B cell (primary cell): ENCODE measurements around the gene HAGHL. TPM values are rescaled to one million over a fixed set of nuclear protein-coding genes. Genes with fewer than 3 reads are reported as not detected.

ENCODE experiments used
- ATAC-seq: fragments of 200-7000 bp; cut with Tn5 transposase; one replicate; pipeline ENCODE4 v1.10.0; 2021; ENCODE audit warnings: low read depth, mild to moderate bottlenecking, moderate number of reproducible peaks, moderate library complexity
- CTCF ChIA-PET: fragments of 350-600 bp; sonication (Branson Sonifier 250); formaldehyde crosslinking; loops from one replicate; lab custom pipeline; 2021; ENCODE audit warnings: antibody characterized with exemption, inconsistent platforms; lab: Charles Lee
- POLR2A ChIA-PET: fragments of 350-600 bp; sonication (Branson Sonifier 250); formaldehyde crosslinking; loops from one replicate; lab custom pipeline; 2021; ENCODE audit warnings: antibody characterized with exemption; lab: Charles Lee
- DNase-seq: peaks from one replicate; pipeline ENCODE4 v3.0.0; 2013
- H2AFZ ChIP-seq: 2 replicates; pipeline ENCODE4 v1.6.1; 2012; ENCODE audit warnings: mild to moderate bottlenecking, low read depth, low read length; ENCODE audit not compliant: insufficient read depth, poor library complexity, severe bottlenecking
- H3K27ac ChIP-seq, 2 donors: 1 replicate in 1 of 2; 2 replicates in 1 of 2; pipeline ENCODE4 v1.5.1; 2012 to 2013; ENCODE audit warnings: low read length in 2 of 2, mild to moderate bottlenecking in 2 of 2, moderate library complexity in 1 of 2
- H3K27me3 ChIP-seq, 4 experiments: fragments of 200-600 bp in 1 of 4; sonication (generic) in 1 of 4; replicated peaks in 1 of 4; 1 replicate in 2 of 4; 2 replicates in 2 of 4; pipeline versions ENCODE4 v1.6.1 to v1.7.0; 2013 to 2016; ENCODE audit warnings: low read length in 3 of 4, mild to moderate bottlenecking in 2 of 4, mixed read lengths in 1 of 4, moderate library complexity in 1 of 4; ENCODE audit not compliant: insufficient read depth in 4 of 4, control insufficient read depth in 3 of 4; ENCODE audit errors: control extremely low read depth in 1 of 4
- H3K36me3 ChIP-seq, 2 experiments: replicated peaks in 1 of 2; 1 replicate in 1 of 2; 2 replicates in 1 of 2; pipeline versions ENCODE4 v1.6.1 to v1.7.1; 2013; ENCODE audit warnings: low read length in 1 of 2; ENCODE audit not compliant: insufficient read depth in 2 of 2, control insufficient read depth in 1 of 2; ENCODE audit errors: control extremely low read depth in 1 of 2, extremely low read depth in 1 of 2
- H3K4me1 ChIP-seq, 2 donors: fragments of 200-600 bp in 1 of 2; sonication (generic) in 1 of 2; 1 replicate in 1 of 2; 2 replicates in 1 of 2; pipeline versions ENCODE4 v1.5.1 to v1.6.1; 2013 to 2017; ENCODE audit warnings: low read length in 2 of 2; ENCODE audit not compliant: control insufficient read depth in 2 of 2, insufficient read depth in 2 of 2
- H3K4me2 ChIP-seq: replicated peaks from 2 replicates; pipeline ENCODE3; 2012; ENCODE audit warnings: mild to moderate bottlenecking, low read depth, low read length; ENCODE audit not compliant: poor library complexity, severe bottlenecking
- H3K4me3 ChIP-seq, 5 experiments: fragments of 200-600 bp in 1 of 5; sonication (generic) in 1 of 5; 1 replicate in 3 of 5; 2 replicates in 2 of 5; pipeline versions ENCODE4 v1.5.1 to v1.7.0; 2011 to 2016; ENCODE audit warnings: low read length in 4 of 5, mild to moderate bottlenecking in 4 of 5, low read depth in 2 of 5, control low read depth in 1 of 5, moderate library complexity in 1 of 5; ENCODE audit not compliant: insufficient read depth in 1 of 5; ENCODE audit errors: control extremely low read depth in 1 of 5, extremely low read depth in 1 of 5
- H3K79me2 ChIP-seq: fragments of 200-600 bp; sonication (generic); one replicate; pipeline ENCODE4 v1.6.0; 2016; ENCODE audit warnings: low read length; ENCODE audit not compliant: control insufficient read depth, insufficient read depth
- H3K9ac ChIP-seq: fragments of 200-600 bp; sonication (generic); 2 replicates; pipeline ENCODE4 v1.6.1; 2017; ENCODE audit warnings: mild to moderate bottlenecking, low read length, moderate library complexity
- H3K9me3 ChIP-seq, 3 donors: one replicate each; pipeline versions ENCODE4 v1.6.1 to v1.7.1; 2013; ENCODE audit warnings: low read length in 2 of 3; ENCODE audit not compliant: control insufficient read depth in 2 of 3, insufficient read depth in 1 of 3; ENCODE audit errors: control extremely low read depth in 1 of 3
- H4K20me1 ChIP-seq: 2 replicates; pipeline ENCODE4 v1.6.0; 2012; ENCODE audit warnings: mild to moderate bottlenecking, low read length; ENCODE audit not compliant: insufficient read depth, control insufficient read depth, poor library complexity, severe bottlenecking
- H3K27ac Mint-ChIP-seq: one replicate; pipeline ENCODE4 v1.8.0; 2021; ENCODE audit warnings: mixed read lengths
- H3K27me3 Mint-ChIP-seq: one replicate; pipeline ENCODE4 v1.8.0; 2021; ENCODE audit warnings: mixed read lengths
- H3K4me1 Mint-ChIP-seq: one replicate; pipeline ENCODE4 v1.8.0; 2021; ENCODE audit warnings: mixed read lengths
- H3K4me3 Mint-ChIP-seq: one replicate; pipeline ENCODE4 v1.8.0; 2021; ENCODE audit warnings: mixed read lengths
- H3K9me3 Mint-ChIP-seq: one replicate; pipeline ENCODE4 v1.8.0; 2022; ENCODE audit warnings: mixed read lengths; ENCODE audit not compliant: insufficient read depth
- EZH2 ChIP-seq: IDR thresholded peaks from 2 replicates; pipeline ENCODE4 v1.6.1; 2012; ENCODE audit warnings: borderline replicate concordance, low read depth, mild to moderate bottlenecking, moderate library complexity, low read length; ENCODE audit not compliant: insufficient read depth, poor library complexity, severe bottlenecking
- WGBS: methylation state at CpG from one replicate; pipeline ENCODE4 v1.1.5; 2013; ENCODE audit warnings: missing lambda C conversion rate; ENCODE audit not compliant: insufficient coverage; 5-methylcytosine and 5-hydroxymethylcytosine counted together
- intact Hi-C: fragments of 100-400 bp; cut with micrococcal nuclease; formaldehyde crosslinking; loops from one replicate; pipeline ENCODE4 v1.10.0; 2022
- polyA plus RNA-seq: library from polyadenylated mRNA; depleted of rRNA; stranded (reverse); fragments of >200 nt; gene quantifications from 2 replicates; pipeline ENCODE4 v1.2.3, GENCODE V29; 2012
- total RNA-seq, 2 donors: library from RNA; stranded (reverse); fragments of 120-200 nt in 1 of 2; gene quantifications; 1 replicate in 1 of 2; 2 replicates in 1 of 2; pipeline versions ENCODE4 v1.2.3 to v1.2.4, GENCODE V29; 2013 to 2022
- TF ChIP-seq, protein P1 (sequence below): fragments of 200-600 bp; IDR thresholded peaks from one replicate; pipeline ENCODE4 v1.8.0; 2022; ENCODE audit warnings: antibody characterized with exemption, mild to moderate bottlenecking

HAGHL gene
- total and polyA plus RNA-seq, 2 donors (not counting 1 experiment from before 2014, with no cell fraction given), result 32.3 to 87.1 TPM

DNA sequence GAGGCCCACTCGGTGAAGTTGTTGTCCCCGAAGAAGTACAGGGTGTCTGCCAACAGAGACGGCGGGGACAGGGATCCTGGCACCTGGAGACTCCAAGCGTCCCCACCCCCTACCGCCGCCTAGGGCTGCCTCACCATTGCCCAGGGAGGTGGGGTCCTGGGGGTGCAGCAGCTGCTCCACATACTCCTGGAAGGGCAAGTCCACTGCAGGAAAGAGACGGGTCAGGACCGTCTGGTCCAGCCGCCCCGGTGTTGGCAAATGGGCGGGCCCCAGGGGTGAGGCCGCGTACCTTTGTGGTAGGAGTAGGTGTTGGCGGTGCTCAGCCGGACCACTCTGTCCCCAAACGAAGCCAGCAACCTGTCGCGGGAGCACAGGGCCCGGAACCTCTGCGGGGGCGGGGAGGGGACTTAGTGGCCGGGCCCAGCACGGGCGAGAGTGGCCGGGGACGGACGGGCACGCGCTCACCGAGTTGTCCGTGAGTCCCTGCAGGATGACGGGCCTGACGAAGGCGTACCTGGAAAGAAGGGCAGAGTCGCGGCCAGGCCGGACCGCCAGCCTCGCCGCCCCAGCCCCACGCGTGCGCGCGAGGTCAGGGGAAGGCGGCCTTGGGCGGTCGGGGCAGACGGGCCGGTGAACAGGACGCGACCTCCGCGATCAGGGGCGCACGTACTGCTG lies 43.4 kb upstream of the HAGHL start:
- Mint-ChIP-seq H3K4me1 (peaks cover 32% of the 10 kb centered on the region), H3K9me3 (no peaks in the 10 kb centered on the region), H3K27me3 (no peaks in the 10 kb centered on the region), H3K4me3 (peak overlapping the region; percentile 80), H3K27ac (peak overlapping the region; percentile 46)
- Histone ChIP-seq H3K4me3 (peak overlapping the region in 4 of 5 experiments; percentile 29 to 72 (median 63)), H3K27ac (peak overlapping the region in 1 of 2 donors; percentile 89), H3K4me2 (peak overlapping the region; percentile 97), H3K27me3 (no peaks in the 10 kb centered on the region), H3K9me3 (no peaks in the 10 kb centered on the region), H3K9ac (peak overlapping the region; percentile 73), H3K36me3 (peaks cover 0 to 27% of the 10 kb centered on the region in 2 experiments), H3K4me1 (peaks cover 28 to 49% of the 10 kb centered on the region in 2 donors), H3K79me2 (peaks cover 37% of the 10 kb centered on the region), H4K20me1 (peaks cover 31% of the 10 kb centered on the region), H2AFZ (peak overlapping the region; percentile 73)
- no peak for TF ChIP-seq EZH2
- TF ChIP-seq, protein P1, sequence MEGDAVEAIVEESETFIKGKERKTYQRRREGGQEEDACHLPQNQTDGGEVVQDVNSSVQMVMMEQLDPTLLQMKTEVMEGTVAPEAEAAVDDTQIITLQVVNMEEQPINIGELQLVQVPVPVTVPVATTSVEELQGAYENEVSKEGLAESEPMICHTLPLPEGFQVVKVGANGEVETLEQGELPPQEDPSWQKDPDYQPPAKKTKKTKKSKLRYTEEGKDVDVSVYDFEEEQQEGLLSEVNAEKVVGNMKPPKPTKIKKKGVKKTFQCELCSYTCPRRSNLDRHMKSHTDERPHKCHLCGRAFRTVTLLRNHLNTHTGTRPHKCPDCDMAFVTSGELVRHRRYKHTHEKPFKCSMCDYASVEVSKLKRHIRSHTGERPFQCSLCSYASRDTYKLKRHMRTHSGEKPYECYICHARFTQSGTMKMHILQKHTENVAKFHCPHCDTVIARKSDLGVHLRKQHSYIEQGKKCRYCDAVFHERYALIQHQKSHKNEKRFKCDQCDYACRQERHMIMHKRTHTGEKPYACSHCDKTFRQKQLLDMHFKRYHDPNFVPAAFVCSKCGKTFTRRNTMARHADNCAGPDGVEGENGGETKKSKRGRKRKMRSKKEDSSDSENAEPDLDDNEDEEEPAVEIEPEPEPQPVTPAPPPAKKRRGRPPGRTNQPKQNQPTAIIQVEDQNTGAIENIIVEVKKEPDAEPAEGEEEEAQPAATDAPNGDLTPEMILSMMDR, result no peak
- intact Hi-C loops, result loop anchor here (1.0 to 5.0 kb wide), 6 partner anchors 15 to 57 kb away; partner anchors contain the start of genes ANTKMT, CIAO3, MCRIP2 and RHOT2
- ChIA-PET CTCF (interaction anchor here (0.8 to 0.9 kb wide), 2 partner anchors 20 to 37 kb away, joined by 3 read pairs; partner anchors contain the start of gene ANTKMT), POLR2A (interaction anchor here (0.6 to 1.4 kb wide), 3 partner anchors 16 to 37 kb away, joined by 3 to 4 read pairs (median 3); partner anchors contain the start of genes ANTKMT and RHOT2)
- ATAC-seq (no peak), DNase-seq (no peak)
- 26% methylated on average over 56 of the region's 57 CpGs for WGBS
